ENCODE data around the gene ZNF445.

The ZNF445 gene
- 24.9 to 40.7 (median 27.3) reads per million in 3 donors for total RNA-seq

DNA sequence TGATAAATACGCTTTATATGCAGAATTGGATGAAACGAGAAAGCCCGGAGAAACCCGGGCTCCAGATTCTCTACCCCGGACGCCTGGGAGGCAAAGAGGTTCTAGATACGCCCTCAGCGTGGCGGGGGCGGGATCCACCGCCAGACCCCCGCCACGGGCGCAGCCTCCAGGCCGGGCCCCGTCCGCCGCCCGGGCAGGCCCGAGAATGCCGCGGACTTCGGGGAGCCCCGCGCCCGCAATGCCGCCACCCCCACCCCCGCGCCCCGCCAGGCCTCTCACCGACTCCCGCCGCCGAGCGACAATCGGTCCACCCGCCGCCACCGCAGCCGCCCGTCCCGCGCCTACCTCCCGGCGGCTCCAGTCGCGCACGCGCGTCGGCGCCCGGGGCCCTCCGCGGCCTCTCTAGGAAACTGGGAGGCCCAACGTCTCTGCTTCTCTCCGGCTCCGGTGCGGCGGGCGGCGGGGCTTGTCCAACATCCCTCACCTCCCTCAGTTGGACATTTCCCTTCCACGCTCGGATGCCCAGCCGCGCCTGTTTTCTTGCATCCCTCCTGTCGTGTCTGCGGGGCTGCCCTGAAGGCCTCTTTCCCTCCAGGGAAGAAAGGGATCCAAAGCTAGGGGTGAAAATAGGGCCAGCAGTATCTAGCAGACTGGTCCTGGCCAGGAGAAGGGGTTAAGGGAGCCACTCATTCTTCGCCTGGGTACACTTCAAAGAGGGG lies at the start of gene ZNF445:
Gene ZNF445, minus strand, starts transcription at position 359 of the 719 bp plus-strand sequence. CDS start 22,121 bp downstream, outside the sequence.
- H3K4me3 ChIP-seq (ENCODE audit: insufficient read depth, low read depth, low read length, poor library complexity, severe bottlenecking): peak within 1 kb of the TSS; percentile 83
- H3K4me1 ChIP-seq (ENCODE audit: control insufficient read depth, insufficient read depth, low read length, poor library complexity, severe bottlenecking): peaks cover 5% of the 10 kb centered on the region
- H3K27ac ChIP-seq (ENCODE audit: insufficient read depth, low read length, poor library complexity, severe bottlenecking): peak within 1 kb of the TSS; percentile 40
- H3K9me3 ChIP-seq (ENCODE audit: control insufficient read depth, low read length): no peaks in the 10 kb centered on the region
- DNase-seq: peak; percentile 47 to 61 (median 58)
- H3K27me3 ChIP-seq (replicated peaks; ENCODE audit: control insufficient read depth, insufficient read depth, low read length, poor library complexity, severe bottlenecking): no peaks in the 10 kb centered on the region
- no peaks in the 10 kb centered on the region for H3K36me3 ChIP-seq (ENCODE audit: control insufficient read depth, insufficient read depth, low read length)

DNA sequence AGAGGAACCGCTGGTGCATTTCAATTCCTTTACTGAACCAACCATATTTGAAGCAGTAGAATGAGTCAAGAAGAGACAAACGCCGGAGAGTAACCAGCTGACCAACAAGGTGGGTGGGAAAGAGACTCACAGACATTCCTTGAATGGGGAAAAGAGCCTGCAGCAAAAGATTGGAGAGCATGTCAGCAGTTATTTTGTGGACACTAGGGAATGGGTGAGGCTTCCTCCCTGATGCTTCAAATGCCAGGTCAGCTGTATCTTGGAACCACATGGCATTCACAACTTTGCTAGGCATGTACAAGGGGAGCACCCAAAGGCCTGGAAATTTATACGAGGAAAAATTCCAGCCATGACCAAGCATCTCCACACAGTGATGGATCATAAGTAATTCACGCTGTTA lies 47.6 kb upstream of the ZNF445 start:
- Histone ChIP-seq H3K4me3 (ENCODE audit: insufficient read depth, low read depth, low read length, poor library complexity, severe bottlenecking) (no peak overlapping the region), H3K27me3 (replicated peaks; ENCODE audit: control insufficient read depth, insufficient read depth, low read length, poor library complexity, severe bottlenecking) (peaks cover 7% of the 10 kb centered on the region)

DNA sequence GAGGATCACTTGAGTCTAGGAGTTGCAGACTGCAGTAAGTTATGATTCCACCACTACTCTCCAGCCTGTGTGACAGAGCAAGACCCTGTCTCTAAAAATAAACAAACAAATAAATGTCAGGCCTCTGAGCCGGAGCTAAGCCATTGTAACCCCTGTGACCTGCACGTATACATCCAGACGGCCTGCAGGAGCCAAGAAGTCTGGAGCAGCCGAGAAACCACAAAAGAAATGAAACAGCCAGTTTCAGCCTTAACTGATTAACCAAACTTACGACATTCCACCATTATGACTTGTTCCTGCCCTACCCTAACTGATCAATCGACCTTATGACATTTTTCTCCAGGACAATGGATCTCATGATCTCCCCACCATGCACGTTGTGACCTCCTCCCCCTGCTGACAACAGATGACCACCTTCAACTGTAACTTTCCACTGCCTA lies 45.0 kb upstream of the ZNF445 start:
- Histone ChIP-seq H3K27me3 (replicated peaks; ENCODE audit: control insufficient read depth, insufficient read depth, low read length, poor library complexity, severe bottlenecking) (peaks cover 7% of the 10 kb centered on the region), H3K9me3 (ENCODE audit: control insufficient read depth, low read length) (no peaks in the 10 kb centered on the region), H3K27ac (ENCODE audit: insufficient read depth, low read length, poor library complexity, severe bottlenecking) (no peak overlapping the region), H3K4me1 (ENCODE audit: control insufficient read depth, insufficient read depth, low read length, poor library complexity, severe bottlenecking) (no peaks in the 10 kb centered on the region), H3K4me3 (ENCODE audit: insufficient read depth, low read depth, low read length, poor library complexity, severe bottlenecking) (no peak overlapping the region), H3K36me3 (ENCODE audit: control insufficient read depth, insufficient read depth, low read length) (no peaks in the 10 kb centered on the region)
- DNase-seq: no peak

More for the DNA sequence above, 47.6 kb upstream of the ZNF445 start:
- H3K4me1 ChIP-seq (ENCODE audit: control insufficient read depth, insufficient read depth, low read length, poor library complexity, severe bottlenecking): no peaks in the 10 kb centered on the region
- no peak for DNase-seq
- no peaks in the 10 kb centered on the region for H3K36me3 ChIP-seq (ENCODE audit: control insufficient read depth, insufficient read depth, low read length)
- no peaks in the 10 kb centered on the region for H3K9me3 ChIP-seq (ENCODE audit: control insufficient read depth, low read length)
- H3K27ac ChIP-seq (ENCODE audit: insufficient read depth, low read length, poor library complexity, severe bottlenecking): no peak overlapping the region

DNA sequence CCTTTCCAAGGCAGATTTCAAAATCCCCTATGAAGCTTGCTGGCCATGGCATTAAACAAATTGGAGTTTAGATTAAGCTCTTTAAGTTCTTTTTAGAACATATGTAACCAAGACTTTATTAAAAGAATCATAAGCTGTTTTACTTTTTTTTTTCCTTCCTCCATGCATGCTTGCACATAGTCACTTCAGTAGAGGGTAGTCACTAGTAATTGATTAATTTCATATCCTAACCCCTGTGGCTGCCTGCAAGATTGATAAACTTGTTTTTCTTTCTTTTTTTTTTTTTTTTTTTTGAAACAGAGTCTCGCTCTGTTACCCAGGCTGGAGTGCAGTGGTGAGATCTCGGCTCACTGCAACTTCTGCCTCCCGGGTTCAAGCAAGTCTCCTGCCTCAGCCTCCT lies 44.3 kb upstream of the ZNF445 start:
- no peaks in the 10 kb centered on the region for H3K4me1 ChIP-seq (ENCODE audit: control insufficient read depth, insufficient read depth, low read length, poor library complexity, severe bottlenecking)
- H3K36me3 ChIP-seq (ENCODE audit: control insufficient read depth, insufficient read depth, low read length): no peaks in the 10 kb centered on the region
- H3K27ac ChIP-seq (ENCODE audit: insufficient read depth, low read length, poor library complexity, severe bottlenecking): no peak overlapping the region
- H3K27me3 ChIP-seq (replicated peaks; ENCODE audit: control insufficient read depth, insufficient read depth, low read length, poor library complexity, severe bottlenecking): peaks cover 7% of the 10 kb centered on the region
- no peak for DNase-seq
- H3K9me3 ChIP-seq (ENCODE audit: control insufficient read depth, low read length): no peaks in the 10 kb centered on the region
- no peak overlapping the region for H3K4me3 ChIP-seq (ENCODE audit: insufficient read depth, low read depth, low read length, poor library complexity, severe bottlenecking)

DNA sequence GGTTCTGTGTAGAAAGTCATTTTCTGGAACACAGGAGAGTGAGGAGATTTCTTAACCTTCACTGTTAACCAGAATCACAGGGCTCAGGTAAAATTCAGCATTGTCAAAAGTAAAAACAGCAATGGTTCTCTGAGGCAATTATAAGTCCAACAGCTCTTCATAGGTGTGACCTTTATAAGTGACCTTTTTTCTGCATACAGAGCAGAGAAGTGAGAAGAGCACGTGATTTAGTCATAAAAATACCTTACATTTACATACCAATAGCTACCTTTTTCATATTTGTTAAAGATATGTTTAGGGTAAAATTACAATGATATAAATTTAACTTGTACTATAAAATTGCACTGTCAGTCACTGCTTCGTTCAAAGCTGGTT lies 41.3 kb upstream of the ZNF445 start:
- no peak for DNase-seq
- H3K4me3 ChIP-seq (ENCODE audit: insufficient read depth, low read depth, low read length, poor library complexity, severe bottlenecking): no peak overlapping the region
- H3K9me3 ChIP-seq (ENCODE audit: control insufficient read depth, low read length): no peaks in the 10 kb centered on the region
- no peaks in the 10 kb centered on the region for H3K36me3 ChIP-seq (ENCODE audit: control insufficient read depth, insufficient read depth, low read length)
- H3K4me1 ChIP-seq (ENCODE audit: control insufficient read depth, insufficient read depth, low read length, poor library complexity, severe bottlenecking): no peaks in the 10 kb centered on the region
- H3K27ac ChIP-seq (ENCODE audit: insufficient read depth, low read length, poor library complexity, severe bottlenecking): no peak overlapping the region
- peaks cover 7% of the 10 kb centered on the region for H3K27me3 ChIP-seq (replicated peaks; ENCODE audit: control insufficient read depth, insufficient read depth, low read length, poor library complexity, severe bottlenecking)

DNA sequence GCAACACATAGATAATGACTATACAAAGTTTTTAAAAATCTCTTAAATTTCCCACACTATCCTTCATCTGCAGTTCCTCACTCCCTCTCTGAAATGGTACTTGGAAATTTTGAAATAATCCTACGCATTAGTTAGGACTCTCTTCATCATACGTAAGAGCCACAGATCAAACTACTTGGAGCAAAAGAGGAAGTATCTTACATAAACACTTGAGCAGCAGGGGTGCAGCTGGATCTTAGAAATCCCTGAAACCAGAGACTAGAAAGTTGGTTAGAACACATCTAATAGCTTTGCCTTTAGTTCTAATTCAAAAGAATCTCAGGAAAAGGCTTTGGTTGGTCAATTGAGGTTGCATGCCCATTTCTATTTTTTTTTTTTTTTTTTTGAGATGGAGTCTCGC lies 38.8 kb upstream of the ZNF445 start:
- no peak overlapping the region for H3K4me3 ChIP-seq (ENCODE audit: insufficient read depth, low read depth, low read length, poor library complexity, severe bottlenecking)
- no peak for DNase-seq
- H3K36me3 ChIP-seq (ENCODE audit: control insufficient read depth, insufficient read depth, low read length): no peaks in the 10 kb centered on the region
- no peaks in the 10 kb centered on the region for H3K4me1 ChIP-seq (ENCODE audit: control insufficient read depth, insufficient read depth, low read length, poor library complexity, severe bottlenecking)
- H3K27me3 ChIP-seq (replicated peaks; ENCODE audit: control insufficient read depth, insufficient read depth, low read length, poor library complexity, severe bottlenecking): peaks cover 5% of the 10 kb centered on the region
- H3K27ac ChIP-seq (ENCODE audit: insufficient read depth, low read length, poor library complexity, severe bottlenecking): no peak overlapping the region
- no peaks in the 10 kb centered on the region for H3K9me3 ChIP-seq (ENCODE audit: control insufficient read depth, low read length)

DNA sequence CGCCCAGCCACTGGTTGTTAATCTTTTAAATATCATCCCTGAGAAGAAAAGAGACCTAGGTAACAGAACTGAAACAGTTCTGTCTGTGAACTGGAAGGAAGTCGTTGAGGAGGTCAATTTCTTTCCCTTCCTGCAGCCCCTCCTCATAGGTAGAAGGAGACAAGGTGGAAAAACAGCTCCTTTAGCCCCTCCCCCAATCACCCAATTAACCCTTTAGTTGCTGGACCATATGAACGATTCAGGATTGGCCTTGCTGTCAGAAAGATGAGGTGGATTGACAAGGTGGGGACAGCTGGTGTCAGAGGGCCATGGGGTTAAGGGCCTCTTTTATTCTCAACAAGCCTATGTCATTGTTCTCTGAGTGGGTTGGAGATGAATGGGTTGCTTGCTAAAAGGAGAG lies 36.0 kb upstream of the ZNF445 start:
- Histone ChIP-seq H3K4me3 (ENCODE audit: insufficient read depth, low read depth, low read length, poor library complexity, severe bottlenecking) (no peak overlapping the region), H3K9me3 (ENCODE audit: control insufficient read depth, low read length) (no peaks in the 10 kb centered on the region), H3K4me1 (ENCODE audit: control insufficient read depth, insufficient read depth, low read length, poor library complexity, severe bottlenecking) (peaks cover 8% of the 10 kb centered on the region), H3K27ac (ENCODE audit: insufficient read depth, low read length, poor library complexity, severe bottlenecking) (no peak overlapping the region), H3K36me3 (ENCODE audit: control insufficient read depth, insufficient read depth, low read length) (no peaks in the 10 kb centered on the region), H3K27me3 (replicated peaks; ENCODE audit: control insufficient read depth, insufficient read depth, low read length, poor library complexity, severe bottlenecking) (no peaks in the 10 kb centered on the region)
- no peak for DNase-seq

DNA sequence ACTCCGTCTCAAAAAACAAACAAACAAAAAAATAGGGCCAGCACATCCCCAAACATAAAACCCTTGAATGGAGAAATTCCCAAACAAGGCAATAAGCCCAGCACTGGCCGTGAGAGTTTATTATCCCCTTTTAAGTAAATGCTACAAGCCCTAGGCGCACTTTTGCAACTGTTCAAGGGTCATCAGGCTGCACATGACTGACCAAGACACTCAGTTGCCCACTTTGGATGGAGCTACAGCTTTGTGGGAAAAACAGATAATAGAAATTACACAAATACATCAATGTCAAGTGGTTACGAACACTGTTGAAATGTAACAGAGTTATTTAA lies 33.7 kb upstream of the ZNF445 start:
- Histone ChIP-seq H3K27ac (ENCODE audit: insufficient read depth, low read length, poor library complexity, severe bottlenecking) (peak overlapping the region; percentile 86), H3K36me3 (ENCODE audit: control insufficient read depth, insufficient read depth, low read length) (no peaks in the 10 kb centered on the region), H3K4me3 (ENCODE audit: insufficient read depth, low read depth, low read length, poor library complexity, severe bottlenecking) (peak overlapping the region; percentile 98), H3K4me1 (ENCODE audit: control insufficient read depth, insufficient read depth, low read length, poor library complexity, severe bottlenecking) (peaks cover 8% of the 10 kb centered on the region), H3K27me3 (replicated peaks; ENCODE audit: control insufficient read depth, insufficient read depth, low read length, poor library complexity, severe bottlenecking) (no peaks in the 10 kb centered on the region), H3K9me3 (ENCODE audit: control insufficient read depth, low read length) (no peaks in the 10 kb centered on the region)
- DNase-seq: no peak

DNA sequence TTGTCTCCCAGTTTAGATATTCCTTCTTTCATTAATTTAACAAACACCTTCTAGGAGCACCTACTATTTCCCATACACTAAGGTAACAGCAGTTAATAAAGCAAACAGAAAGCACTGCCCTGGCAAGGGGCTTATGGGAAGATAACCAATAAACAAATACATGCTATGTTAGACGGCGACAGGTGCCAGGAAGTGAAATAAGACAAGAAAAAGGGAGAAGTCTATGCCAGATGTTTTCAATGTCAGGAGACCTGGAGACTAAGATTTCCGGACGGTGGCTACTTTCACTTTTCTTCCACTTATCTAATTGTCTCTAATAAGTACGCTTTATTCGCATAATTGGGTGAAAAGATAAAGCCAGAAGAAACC lies 32.5 kb upstream of the ZNF445 start:
- Histone ChIP-seq H3K4me3 (ENCODE audit: insufficient read depth, low read depth, low read length, poor library complexity, severe bottlenecking) (peak overlapping the region; percentile 98), H3K36me3 (ENCODE audit: control insufficient read depth, insufficient read depth, low read length) (no peaks in the 10 kb centered on the region), H3K27me3 (replicated peaks; ENCODE audit: control insufficient read depth, insufficient read depth, low read length, poor library complexity, severe bottlenecking) (no peaks in the 10 kb centered on the region), H3K4me1 (ENCODE audit: control insufficient read depth, insufficient read depth, low read length, poor library complexity, severe bottlenecking) (peaks cover 8% of the 10 kb centered on the region), H3K27ac (ENCODE audit: insufficient read depth, low read length, poor library complexity, severe bottlenecking) (peak overlapping the region; percentile 86), H3K9me3 (ENCODE audit: control insufficient read depth, low read length) (no peaks in the 10 kb centered on the region)
- no peak for DNase-seq

DNA sequence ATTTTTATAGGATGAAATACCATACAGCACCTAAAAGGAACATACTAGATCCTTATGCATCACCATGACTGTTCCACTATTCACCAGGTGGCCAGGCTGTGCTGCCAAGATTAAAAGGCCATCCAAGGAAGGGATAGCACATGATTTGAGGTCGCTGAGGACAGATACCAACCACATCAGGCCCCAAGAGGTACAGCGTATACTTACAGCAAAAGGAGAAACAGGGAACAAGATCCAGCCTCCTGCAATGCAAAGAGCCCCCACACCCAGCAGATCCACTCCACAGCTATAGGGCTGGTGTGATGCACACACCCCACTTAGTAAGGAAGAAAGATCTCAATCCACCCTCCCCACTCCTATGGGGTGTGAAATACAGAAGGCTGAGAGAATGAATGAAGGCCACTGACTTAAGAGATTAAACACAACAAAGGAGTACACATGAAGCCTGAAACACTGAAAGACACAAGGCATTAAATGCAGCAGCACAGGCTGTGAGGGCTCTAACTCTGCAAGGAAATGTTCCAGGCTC lies 32.0 kb upstream of the ZNF445 start:
- Histone ChIP-seq H3K9me3 (ENCODE audit: control insufficient read depth, low read length) (no peaks in the 10 kb centered on the region), H3K36me3 (ENCODE audit: control insufficient read depth, insufficient read depth, low read length) (no peaks in the 10 kb centered on the region), H3K27ac (ENCODE audit: insufficient read depth, low read length, poor library complexity, severe bottlenecking) (peak overlapping the region; percentile 86), H3K4me3 (ENCODE audit: insufficient read depth, low read depth, low read length, poor library complexity, severe bottlenecking) (peak overlapping the region; percentile 98), H3K27me3 (replicated peaks; ENCODE audit: control insufficient read depth, insufficient read depth, low read length, poor library complexity, severe bottlenecking) (no peaks in the 10 kb centered on the region), H3K4me1 (ENCODE audit: control insufficient read depth, insufficient read depth, low read length, poor library complexity, severe bottlenecking) (peaks cover 8% of the 10 kb centered on the region)
- no peak for DNase-seq
